IMR-90 (cell line): ENCODE results near the gene MYO1A. TPM values are rescaled to one million over a fixed set of nuclear protein-coding genes. Genes with fewer than 3 reads are reported as not detected.

Experiments
- ATAC-seq: fragments of 200-7000 bp; cut with Tn5 transposase; 2 replicates; pipeline ENCODE4 v1.9.1; 2020; ENCODE audit warnings: low read depth, mild to moderate bottlenecking, moderate library complexity
- BruUV-seq: library from RNA; stranded (reverse); fragments of 400-500 nt; replicated peaks from 2 replicates; lab custom pipeline; 2021; lab: Mats Ljungman, UMichigan
- CTCF ChIA-PET: fragments of 300-600 bp; formaldehyde crosslinking; extraction: SDS; loops from one replicate; lab custom pipeline; 2021; ENCODE audit warnings: antibody characterized with exemption; lab: Yijun Ruan, JAX
- POLR2A ChIA-PET: fragments of 300-600 bp; sonication (Branson Sonifier 250); formaldehyde crosslinking; loops from one replicate; lab custom pipeline; 2022; ENCODE audit warnings: antibody characterized with exemption; ENCODE audit not compliant: unreplicated experiment; lab: Charles Lee
- DNase-seq: peaks from one replicate; pipeline ENCODE4 v3.0.0; 2013
- H2AFZ ChIP-seq: replicated peaks from 2 replicates; pipeline ENCODE3; 2013; ENCODE audit warnings: low read length, mild to moderate bottlenecking; ENCODE audit not compliant: poor library complexity
- H2AK5ac ChIP-seq: 2 replicates; pipeline ENCODE4 v1.6.1; 2013; ENCODE audit warnings: low read depth, low read length, inconsistent platforms
- H2AK9ac ChIP-seq: replicated peaks from 2 replicates; pipeline ENCODE3; 2013; ENCODE audit warnings: mild to moderate bottlenecking, low read depth, low read length, moderate library complexity; ENCODE audit not compliant: poor library complexity
- H2BK120ac ChIP-seq: 2 replicates; pipeline ENCODE4 v1.6.1; 2013; ENCODE audit warnings: low read depth, low read length, inconsistent platforms
- H2BK15ac ChIP-seq: 3 replicates; pipeline ENCODE4 v1.6.1; 2013; ENCODE audit warnings: low read depth, low read length, inconsistent platforms
- H2BK20ac ChIP-seq: 2 replicates; pipeline ENCODE4 v1.6.1; 2013; ENCODE audit warnings: low read depth, mild to moderate bottlenecking, inconsistent platforms, low read length, moderate library complexity
- H2BK5ac ChIP-seq: 2 replicates; pipeline ENCODE4 v1.6.1; 2013; ENCODE audit warnings: mild to moderate bottlenecking, low read depth, low read length, inconsistent platforms; ENCODE audit not compliant: poor library complexity, severe bottlenecking
- H3K14ac ChIP-seq: replicated peaks from 2 replicates; pipeline ENCODE4 v1.6.1; 2013; ENCODE audit warnings: low read depth, low read length, inconsistent platforms
- H3K18ac ChIP-seq: 2 replicates; pipeline ENCODE4 v1.6.1; 2013; ENCODE audit warnings: low read depth, low read length, control low read depth
- H3K23ac ChIP-seq: 2 replicates; pipeline ENCODE4 v1.6.1; 2013; ENCODE audit warnings: low read depth, low read length, inconsistent platforms
- H3K27ac ChIP-seq: 2 replicates; pipeline ENCODE4 v1.5.1; 2013; ENCODE audit warnings: mild to moderate bottlenecking, control low read depth, low read length; ENCODE audit not compliant: insufficient read depth
- H3K27me3 ChIP-seq: 2 replicates; pipeline ENCODE4 v1.6.1; 2013; ENCODE audit warnings: low read length; ENCODE audit not compliant: control insufficient read depth, insufficient read depth
- H3K36me3 ChIP-seq: 2 replicates; pipeline ENCODE4 v1.6.1; 2013; ENCODE audit warnings: low read length, mixed read lengths; ENCODE audit not compliant: control insufficient read depth, insufficient read depth
- H3K4ac ChIP-seq: 2 replicates; pipeline ENCODE4 v1.6.1; 2013; ENCODE audit warnings: low read depth, low read length, inconsistent platforms
- H3K4me1 ChIP-seq: 2 replicates; pipeline ENCODE4 v1.6.1; 2013; ENCODE audit warnings: low read length, mixed read lengths; ENCODE audit not compliant: control insufficient read depth, insufficient read depth
- H3K4me2 ChIP-seq: 2 replicates; pipeline ENCODE4 v1.6.1; 2013; ENCODE audit warnings: low read depth, mild to moderate bottlenecking, control low read depth, low read length, moderate library complexity
- H3K4me3 ChIP-seq: 2 replicates; pipeline ENCODE4 v1.5.1; 2013; ENCODE audit warnings: low read depth, mild to moderate bottlenecking, control low read depth, low read length, moderate library complexity; ENCODE audit not compliant: insufficient read depth
- H3K56ac ChIP-seq: 2 replicates; pipeline ENCODE4 v1.6.1; 2013; ENCODE audit warnings: low read length, inconsistent platforms; ENCODE audit not compliant: insufficient read depth; ENCODE audit errors: extremely low read depth
- H3K79me1 ChIP-seq, 2 experiments: 2 replicates each; pipeline ENCODE4 v1.6.1; 2013; ENCODE audit warnings: low read length in 2 of 2, inconsistent platforms in 1 of 2, low read depth in 1 of 2
- H3K9ac ChIP-seq: 2 replicates; pipeline ENCODE4 v1.6.1; 2013; ENCODE audit warnings: low read depth, low read length, control low read depth
- H3K9me1 ChIP-seq: 2 replicates; pipeline ENCODE4 v1.6.1; 2013; ENCODE audit warnings: low read length, inconsistent platforms; ENCODE audit not compliant: insufficient read depth
- H3K9me3 ChIP-seq: 2 replicates; pipeline ENCODE4 v1.6.1; 2013; ENCODE audit warnings: low read length; ENCODE audit not compliant: control insufficient read depth, insufficient read depth
- H4K20me1 ChIP-seq: 2 replicates; pipeline ENCODE4 v1.6.1; 2013; ENCODE audit warnings: low read length, inconsistent platforms; ENCODE audit not compliant: insufficient read depth
- H4K5ac ChIP-seq: 2 replicates; pipeline ENCODE4 v1.6.1; 2013; ENCODE audit warnings: mild to moderate bottlenecking, low read depth, low read length, control low read depth
- H4K8ac ChIP-seq, 2 experiments: 2 replicates each; pipeline ENCODE4 v1.6.1; 2013; ENCODE audit warnings: low read depth in 2 of 2, low read length in 2 of 2, control low read depth in 1 of 2, inconsistent platforms in 1 of 2
- H4K91ac ChIP-seq: 2 replicates; pipeline ENCODE4 v1.6.1; 2013; ENCODE audit warnings: low read depth, low read length, inconsistent platforms; ENCODE audit not compliant: insufficient read depth
- BHLHE40 ChIP-seq: fragments of 150-350 bp; IDR thresholded peaks from 2 replicates; pipeline ENCODE4 v1.6.1; 2016; ENCODE audit warnings: mild to moderate bottlenecking, low read depth, low read length
- CHD1 ChIP-seq: IDR thresholded peaks from 2 replicates; pipeline ENCODE4 v1.6.1; 2012; ENCODE audit warnings: low read depth, low read length, improper control_type of control experiment
- MAFK ChIP-seq: IDR thresholded peaks from 2 replicates; pipeline ENCODE4 v1.6.1; 2012; ENCODE audit warnings: low read depth, low read length, improper control_type of control experiment
- MAZ ChIP-seq: IDR thresholded peaks from 2 replicates; pipeline ENCODE4 v1.6.1; 2012; ENCODE audit warnings: low read depth, mild to moderate bottlenecking, low read length, improper control_type of control experiment, moderate library complexity, borderline replicate concordance
- MXI1 ChIP-seq: IDR thresholded peaks from 2 replicates; pipeline ENCODE4 v1.6.1; 2012; ENCODE audit warnings: low read depth, mild to moderate bottlenecking, low read length, moderate library complexity, borderline replicate concordance
- NFE2L2 ChIP-seq: fragments of 150-350 bp; IDR thresholded peaks from 2 replicates; pipeline ENCODE4 v1.6.1; 2016; ENCODE audit warnings: low read depth, mild to moderate bottlenecking, low read length
- RFX5 ChIP-seq: IDR thresholded peaks from 2 replicates; pipeline ENCODE4 v1.8.0; 2012; ENCODE audit warnings: low read depth, mild to moderate bottlenecking, low read length, moderate library complexity
- WGBS, 2 experiments: methylation state at CpG; one replicate each; pipeline versions ENCODE4 v1.1.5 to v1.1.7; 2013; ENCODE audit warnings: missing lambda C conversion rate in 2 of 2; ENCODE audit not compliant: insufficient read length in 1 of 2; ENCODE audit errors: extremely low coverage in 2 of 2; 5-methylcytosine and 5-hydroxymethylcytosine counted together
- dilution Hi-C: fragments of 300-500 bp; cut with HindIII; formaldehyde crosslinking; loops from one replicate; pipeline ENCODE4 v1.14.3; 2018; ENCODE audit warnings: low sequenced_read_pairs; ENCODE audit not compliant: unreplicated experiment
- in situ Hi-C: fragments of 300-500 bp; cut with MboI; formaldehyde crosslinking; loops from 3 replicates; pipeline ENCODE4 v1.14.3; 2019; ENCODE audit warnings: low sequenced_read_pairs, inconsistent platforms, mixed read lengths
- intact Hi-C: fragments of 100-400 bp; cut with micrococcal nuclease; formaldehyde crosslinking; loops from 2 replicates; pipeline ENCODE4 v1.10.0; 2022
- polyA plus RNA-seq, 3 experiments: library from polyadenylated mRNA; depleted of rRNA; stranded (reverse); fragments of >200 nt; gene quantifications; 2 replicates each; pipeline ENCODE4 v1.2.3, GENCODE V29; 2012; ENCODE audit warnings: low replicate concordance in 1 of 3
- total RNA-seq: library from RNA; depleted of rRNA; stranded (reverse); fragments of >200 nt; gene quantifications from 2 replicates; pipeline ENCODE4 v1.2.3, GENCODE V29; 2012
- TF ChIP-seq, protein P1 (sequence below): fragments of 150-350 bp; IDR thresholded peaks from 2 replicates; pipeline ENCODE4 v1.6.1; 2016; ENCODE audit warnings: low read depth, mild to moderate bottlenecking, low read length, moderate library complexity, borderline replicate concordance

Gene MYO1A
- total and polyA plus RNA-seq, 2 of the 4 experiments (the other 2 are of a cell fraction): under 0.01 TPM; not detected in 1

DNA sequence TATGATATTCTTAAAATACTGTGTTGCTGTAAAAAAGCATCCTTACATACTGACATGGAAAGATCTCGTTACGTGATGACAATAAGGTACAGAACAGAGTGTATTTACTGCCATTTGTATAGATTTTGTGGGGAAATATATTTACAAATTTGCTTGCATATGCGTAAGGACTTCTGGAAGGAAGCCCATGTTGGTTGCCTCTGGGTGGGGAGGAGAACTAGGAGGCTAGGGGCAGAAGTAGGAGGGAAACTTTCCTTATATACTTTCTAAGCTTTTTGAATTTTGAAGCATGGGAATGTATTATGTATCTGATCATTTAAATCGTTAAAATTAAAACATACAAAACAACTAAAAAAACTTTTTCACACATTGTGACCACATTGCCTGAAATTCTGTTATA is 9.7 kb downstream of the MYO1A start:
- no peak overlapping the region for H3K14ac ChIP-seq
- TF ChIP-seq, protein P1, sequence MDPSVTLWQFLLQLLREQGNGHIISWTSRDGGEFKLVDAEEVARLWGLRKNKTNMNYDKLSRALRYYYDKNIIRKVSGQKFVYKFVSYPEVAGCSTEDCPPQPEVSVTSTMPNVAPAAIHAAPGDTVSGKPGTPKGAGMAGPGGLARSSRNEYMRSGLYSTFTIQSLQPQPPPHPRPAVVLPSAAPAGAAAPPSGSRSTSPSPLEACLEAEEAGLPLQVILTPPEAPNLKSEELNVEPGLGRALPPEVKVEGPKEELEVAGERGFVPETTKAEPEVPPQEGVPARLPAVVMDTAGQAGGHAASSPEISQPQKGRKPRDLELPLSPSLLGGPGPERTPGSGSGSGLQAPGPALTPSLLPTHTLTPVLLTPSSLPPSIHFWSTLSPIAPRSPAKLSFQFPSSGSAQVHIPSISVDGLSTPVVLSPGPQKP: no peak
- TF ChIP-seq BHLHE40 (no peak), CHD1 (no peak), NFE2L2 (no peak), MAFK (no peak), MXI1 (no peak), MAZ (no peak), RFX5 (no peak)
- no peak overlapping the region for H3K4ac ChIP-seq
- H3K79me1 ChIP-seq: no peaks in the 10 kb centered on the region
- no peaks in the 10 kb centered on the region for H4K20me1 ChIP-seq
- H2AK5ac ChIP-seq: no peak overlapping the region
- no peak overlapping the region for H2BK20ac ChIP-seq
- H2BK5ac ChIP-seq: no peak overlapping the region
- DNase-seq (no peak), ATAC-seq (no peak)
- intact Hi-C loops: no loop called here
- H2AFZ ChIP-seq: no peak overlapping the region
- H4K8ac ChIP-seq: no peak overlapping the region
- H3K56ac ChIP-seq: no peak overlapping the region
- no peak overlapping the region for H2BK120ac ChIP-seq
- no peak overlapping the region for H3K4me3 ChIP-seq
- H3K4me2 ChIP-seq: no peak overlapping the region
- WGBS, 2 experiments: no CpG with 5 or more reads among the region's 4 CpGs
- H3K4me1 ChIP-seq: no peaks in the 10 kb centered on the region
- H3K27me3 ChIP-seq: peaks cover 66% of the 10 kb centered on the region
- no peaks in the 10 kb centered on the region for H3K36me3 ChIP-seq
- H3K9me1 ChIP-seq: no peaks in the 10 kb centered on the region
- H2BK15ac ChIP-seq: no peak overlapping the region
- in situ Hi-C loops: no loop called here
- no TSS peak for BruUV-seq
- no peak overlapping the region for H3K9ac ChIP-seq
- no peak overlapping the region for H3K27ac ChIP-seq
- POLR2A ChIA-PET: no interaction called here
- H3K23ac ChIP-seq: no peak overlapping the region
- no peak overlapping the region for H4K5ac ChIP-seq
- H3K18ac ChIP-seq: no peak overlapping the region
- no peak overlapping the region for H4K91ac ChIP-seq
- no peaks in the 10 kb centered on the region for H3K9me3 ChIP-seq
- CTCF ChIA-PET: interaction anchor here (0.5 kb wide), 1 partner anchor 281 kb away, joined by 3 read pairs; no protein-coding TSS in a partner anchor
- H2AK9ac ChIP-seq: no peak overlapping the region
- dilution Hi-C loops: no loop called here
